Stimulated activated CD4-positive, alpha-beta T cell treated with anti-CD3 and anti-CD28 coated beads, Interleukin-12 subunit alpha, Interleukin-12 subunit beta, amount 100 ng/mL, for 4 hours (primary cell): ENCODE data around the gene ELOVL7.
"Not testable (repeated sequence)": the region's sequence is repeated elsewhere in the genome, so short reads cannot be mapped to it uniquely, and the experiment has no call there.

Experiments used
- DNase-seq: peaks from one replicate; pipeline ENCODE4 v3.0.0-alpha.2; 2020

The ELOVL7 gene

DNA sequence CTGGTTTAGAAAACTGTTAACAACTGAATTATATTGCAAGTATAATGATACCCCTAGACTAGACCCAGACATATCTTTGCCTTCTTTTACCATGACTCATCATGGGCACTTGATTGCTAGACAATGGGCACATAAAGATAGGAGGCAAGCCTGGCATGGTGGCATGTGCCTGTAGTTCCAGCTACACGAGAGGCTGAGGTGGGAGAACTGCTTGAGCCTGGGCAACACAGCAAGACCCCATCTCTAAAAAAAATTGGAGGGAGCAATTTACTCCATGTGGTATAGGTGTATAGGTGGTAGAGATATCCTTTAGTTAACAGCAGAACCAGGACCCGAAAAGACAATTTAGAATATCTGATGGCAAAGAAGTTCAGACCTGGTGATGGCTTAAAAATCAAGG lies 51.6 kb downstream of the ELOVL7 start:
- no peak for DNase-seq

- no peak for DNase-seq
These were observed 54.5 kb downstream of the ELOVL7 start for GRCh38 chr5:60789551-60789950.

DNA sequence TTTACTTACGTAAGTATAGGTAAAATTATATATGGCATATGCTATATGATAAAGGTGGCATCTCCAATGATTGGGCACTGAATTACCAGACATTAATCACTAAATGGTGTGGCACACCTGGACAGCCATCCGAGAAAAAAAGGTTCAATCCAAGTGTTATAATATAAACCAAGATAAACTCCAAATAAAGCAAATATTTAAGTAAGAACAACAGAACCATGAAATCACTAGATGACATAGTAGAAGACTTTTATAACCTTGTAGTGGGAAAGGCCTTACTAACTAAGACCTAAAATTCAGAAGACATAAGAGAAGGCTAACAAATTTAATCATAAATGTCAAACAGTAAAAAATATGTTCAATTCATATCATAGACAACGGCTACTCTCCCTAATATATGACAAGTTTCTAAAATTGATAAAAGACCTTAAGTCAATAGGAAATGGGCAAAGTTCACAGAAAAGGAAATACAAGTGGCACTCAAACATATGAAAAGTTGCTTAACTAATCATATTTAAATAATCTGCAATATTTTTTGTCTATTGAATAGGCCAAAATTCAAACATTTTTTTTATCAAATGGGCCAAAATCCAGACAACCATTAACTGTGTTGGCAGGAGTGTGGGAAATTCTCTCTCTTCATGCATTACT lies 55.1 kb downstream of the ELOVL7 start:
- no peak for DNase-seq

GRCh38 chr5:60779466-60779865 lies 64.6 kb downstream of the ELOVL7 start:
- no peak for DNase-seq

DNA sequence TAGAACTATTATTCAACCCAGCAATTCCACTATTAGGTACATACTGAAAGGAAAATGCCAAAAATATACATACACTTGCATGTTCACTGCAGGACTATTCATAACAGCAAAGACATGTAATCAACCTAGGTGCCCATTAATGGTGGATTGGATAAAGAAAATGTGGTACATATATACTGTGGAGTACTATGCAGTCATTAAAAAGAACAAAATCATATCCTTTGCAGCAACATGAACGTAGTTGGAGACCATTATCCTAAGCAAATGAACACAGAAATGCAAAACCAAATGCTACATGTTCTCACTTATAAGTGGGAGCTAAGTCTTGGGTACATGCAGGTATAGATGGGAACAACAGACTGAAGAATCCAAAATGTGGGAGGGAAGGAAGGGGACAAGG lies 67.7 kb downstream of the ELOVL7 start:
- no peak for DNase-seq

- DNase-seq: no peak
These were observed 78.9 kb downstream of the ELOVL7 start for GRCh38 chr5:60765019-60765709.

DNA sequence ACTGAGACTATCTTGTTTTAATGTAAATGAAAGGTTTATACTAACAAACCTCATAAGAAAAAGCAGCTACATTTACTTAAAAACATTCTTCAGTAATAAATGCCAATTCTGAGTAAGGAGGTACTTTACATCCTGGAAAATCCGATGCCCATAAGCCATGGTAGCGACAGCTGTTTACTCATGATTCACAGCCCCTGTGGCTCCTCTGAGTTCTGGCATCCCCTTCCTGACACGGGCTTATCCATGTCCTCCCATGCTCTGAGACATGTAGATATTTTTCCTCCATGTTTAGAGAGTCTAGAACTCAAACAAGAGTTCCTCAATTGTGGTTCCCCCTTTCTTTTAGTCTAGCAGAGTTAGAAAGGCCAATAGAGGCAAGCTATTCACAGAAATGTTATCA lies 81.0 kb downstream of the ELOVL7 start:
- DNase-seq: no peak

- no peak for DNase-seq
These were observed 89.6 kb downstream of the ELOVL7 start for GRCh38 chr5:60754495-60754894.

DNA sequence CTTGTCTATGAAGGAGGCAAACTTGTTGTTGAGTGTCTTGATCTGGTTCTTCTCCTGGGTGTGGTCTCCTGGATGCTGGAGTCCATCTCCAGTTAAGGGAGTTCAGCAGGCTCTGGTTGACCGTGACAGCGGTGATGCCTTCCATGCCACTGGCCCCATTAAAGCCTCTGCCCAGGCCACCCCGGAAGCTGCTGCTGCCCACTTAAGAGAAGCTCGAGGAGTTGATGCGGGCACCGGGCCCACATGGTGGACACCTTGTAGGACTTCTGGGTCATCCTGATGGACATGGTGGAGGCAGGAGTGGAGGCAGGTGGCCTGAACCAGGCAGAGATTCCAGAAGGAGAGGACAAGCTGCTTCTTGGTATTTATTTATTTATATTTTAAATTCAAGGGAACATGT lies 99.4 kb downstream of the ELOVL7 start:
- no peak for DNase-seq

DNA sequence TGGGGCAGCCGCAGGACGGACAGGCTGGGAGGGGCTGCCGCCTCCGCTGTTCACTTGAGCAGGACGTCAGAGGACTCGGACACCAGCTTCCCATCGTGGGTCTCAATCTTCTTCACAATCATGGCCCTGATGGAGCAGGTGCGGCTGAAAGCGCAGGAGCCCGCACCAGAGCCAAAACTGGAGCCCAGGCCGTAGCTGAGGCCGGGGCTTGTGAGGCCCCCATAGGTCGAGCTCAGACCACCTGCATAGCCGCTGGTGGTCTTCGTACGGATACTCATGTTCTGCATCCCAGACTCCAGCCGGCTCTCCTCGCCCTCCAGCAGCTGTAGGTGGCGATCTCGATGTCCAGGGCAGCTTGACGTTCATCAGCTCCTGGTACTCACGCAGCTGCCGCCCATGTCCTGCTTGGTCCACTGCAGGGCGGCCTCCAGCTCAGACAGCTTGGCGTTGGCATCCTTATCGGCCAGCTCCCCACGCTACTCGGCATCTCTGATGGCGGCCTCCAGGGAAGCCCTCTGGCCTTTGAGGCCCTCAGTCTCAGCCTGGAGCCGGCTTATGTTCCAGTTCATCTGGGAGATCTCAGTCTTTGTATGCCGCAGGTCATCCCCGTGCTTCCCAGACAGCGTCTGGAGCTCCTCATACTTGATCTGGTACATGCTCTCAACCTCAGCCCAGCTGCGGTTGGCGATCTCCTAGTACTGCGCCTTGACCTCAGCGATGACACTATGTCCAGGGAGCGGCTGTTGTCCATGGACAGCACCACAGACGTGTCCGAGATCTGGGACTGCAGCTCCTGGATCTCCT lies 100.4 kb downstream of the ELOVL7 start:
- DNase-seq: no peak

DNA sequence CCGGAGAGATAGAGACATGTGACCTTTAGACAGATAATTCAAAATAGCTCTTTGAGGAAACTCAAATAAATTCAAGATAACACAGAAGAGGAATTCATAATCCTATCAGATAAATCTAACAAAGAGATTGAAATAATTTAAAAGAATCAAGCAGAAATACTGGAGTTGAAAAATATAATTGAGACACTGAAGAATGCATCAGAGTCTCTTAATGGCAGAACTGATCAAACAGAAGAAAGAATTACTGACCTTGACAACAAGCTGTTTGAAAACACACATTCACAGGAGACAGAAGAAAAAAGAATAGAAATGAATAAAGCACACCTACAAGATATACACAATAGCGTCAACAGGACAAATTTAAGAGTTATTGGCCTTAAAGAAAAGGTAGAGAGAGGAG lies 103.7 kb downstream of the ELOVL7 start:
- no peak for DNase-seq

GRCh38 chr5:60738933-60739332 lies 105.1 kb downstream of the ELOVL7 start:
- DNase-seq: no peak

DNA sequence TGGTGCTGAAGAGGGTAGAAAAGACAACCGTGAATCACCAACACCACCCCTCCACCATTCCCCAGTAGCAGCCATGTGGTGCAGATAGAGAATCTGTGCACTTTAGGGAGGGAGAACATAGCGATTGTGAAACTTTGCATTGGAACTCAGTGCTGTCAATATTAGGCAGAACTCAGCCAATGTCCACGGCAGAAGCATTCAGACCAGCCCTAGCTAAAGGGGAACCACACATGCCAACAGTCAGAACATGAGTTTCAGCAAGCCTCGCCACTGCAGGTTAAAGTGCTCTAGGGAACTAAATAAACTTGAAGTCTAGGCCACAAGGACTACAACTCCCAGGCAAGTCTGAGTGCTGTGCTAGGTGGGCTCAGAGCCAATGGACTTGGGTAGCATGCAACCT lies 105.6 kb downstream of the ELOVL7 start:
- no peak for DNase-seq

- DNase-seq: not testable (repeated sequence)
These were observed 113.2 kb downstream of the ELOVL7 start for GRCh38 chr5:60730858-60731257.

- no peak for DNase-seq
These were observed 116.9 kb downstream of the ELOVL7 start for GRCh38 chr5:60727033-60727679.

DNA sequence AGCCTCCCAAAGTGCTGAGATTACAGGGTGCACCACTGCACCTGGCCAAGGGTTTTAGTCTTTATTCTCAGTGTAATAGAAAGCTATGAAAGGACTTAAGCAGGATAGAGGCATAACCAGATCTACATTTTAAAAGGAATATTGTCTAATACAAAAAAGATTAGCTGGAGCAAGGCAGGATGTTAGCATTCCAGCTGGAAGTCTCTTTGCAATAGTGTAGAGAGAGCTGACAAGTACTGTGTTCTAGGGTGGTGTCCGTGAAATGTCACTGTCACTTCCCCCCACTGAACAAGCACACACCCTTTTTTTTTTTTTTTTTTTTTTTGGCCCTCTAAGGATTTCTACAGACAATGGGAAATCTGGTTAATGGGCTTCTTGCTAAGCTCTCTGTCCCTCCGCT lies 119.9 kb downstream of the ELOVL7 start:
- DNase-seq: no peak

DNA sequence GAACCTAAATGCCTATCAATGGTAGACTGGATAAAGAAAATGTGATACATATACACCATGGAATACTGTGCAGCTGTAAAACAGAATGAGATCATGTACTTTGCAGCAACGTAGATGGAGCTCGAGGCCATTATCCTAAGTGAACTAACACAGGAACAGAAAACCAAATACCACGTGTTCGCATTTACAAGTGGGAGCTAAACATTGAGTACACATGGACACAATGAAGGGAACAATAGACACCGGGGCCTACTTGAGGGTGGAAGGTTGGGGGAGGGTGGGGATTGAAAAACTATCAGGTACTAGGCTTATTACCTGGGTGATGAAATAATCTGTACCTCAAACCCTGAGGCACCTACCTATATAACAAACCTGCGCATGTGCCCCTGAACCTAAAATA lies 121.7 kb downstream of the ELOVL7 start:
- DNase-seq: no peak

GRCh38 chr5:60719329-60719728 lies 124.7 kb downstream of the ELOVL7 start:
- DNase-seq: no peak

GRCh38 chr5:60718166-60718892 lies 125.7 kb downstream of the ELOVL7 start:
- DNase-seq: no peak

DNA sequence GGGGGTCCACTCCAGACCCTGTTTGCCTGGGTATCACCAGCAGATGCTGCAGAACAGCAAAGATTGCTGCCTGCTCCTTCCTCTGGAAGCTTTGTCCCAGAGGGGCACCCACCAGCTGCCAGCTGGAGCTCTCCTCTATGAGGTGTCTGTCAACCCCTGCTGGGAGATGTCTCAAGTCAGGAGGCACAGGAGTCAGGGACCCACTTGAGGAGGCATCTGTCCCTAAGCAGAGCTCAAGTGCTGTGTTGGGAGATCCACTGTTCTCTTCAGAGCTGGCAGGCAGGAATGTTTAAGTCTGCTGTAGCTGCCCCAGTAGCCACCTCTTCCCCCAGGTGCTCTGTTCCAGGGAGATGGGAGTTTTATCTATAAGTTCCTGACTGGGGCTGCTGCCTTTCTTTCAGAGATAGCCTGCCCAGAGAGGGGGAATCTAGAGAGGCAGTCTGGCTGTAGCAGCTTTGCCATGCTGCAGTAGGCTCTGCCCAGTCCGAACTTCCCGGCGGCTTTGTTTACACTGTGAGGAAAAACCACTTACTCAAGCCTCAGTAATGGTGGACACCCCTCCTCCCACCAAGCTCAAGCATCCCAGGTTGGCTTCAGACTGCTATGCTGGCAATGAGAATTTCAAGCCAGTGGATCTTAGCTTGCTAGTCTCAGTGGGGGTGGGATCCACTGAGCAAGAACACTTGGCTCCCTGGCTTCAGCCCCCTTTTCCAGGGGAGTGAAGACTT lies 128.7 kb downstream of the ELOVL7 start:
- not testable (repeated sequence) for DNase-seq

- no peak for DNase-seq
These were observed 131.1 kb downstream of the ELOVL7 start for GRCh38 chr5:60712950-60713349.

GRCh38 chr5:60711892-60712291 lies 132.2 kb downstream of the ELOVL7 start:
- DNase-seq: not testable (repeated sequence)
